ENCODE measurements around the gene COBL.

COBL gene

GRCh38 chr7:51140199-51141164, 176.1 kb downstream of the COBL start:
- no peak for DNase-seq

GRCh38 chr7:51139796-51140195, 176.8 kb downstream of the COBL start:
- no peak for DNase-seq

GRCh38 chr7:51138123-51139085, 178.2 kb downstream of the COBL start:
- no peak for DNase-seq

- DNase-seq: no peak
Measured at GRCh38 chr7:51135576-51135975, 181.0 kb downstream of the COBL start.

GRCh38 chr7:51134013-51134441, 182.6 kb downstream of the COBL start:
- no peak for DNase-seq

- DNase-seq: no peak
Measured at GRCh38 chr7:51132661-51133060, 183.9 kb downstream of the COBL start.

GRCh38 chr7:51129527-51130472, 186.8 kb downstream of the COBL start:
- no peak for DNase-seq

- DNase-seq: no peak
Measured at GRCh38 chr7:51128545-51129435, 187.8 kb downstream of the COBL start.

- DNase-seq: no peak
Measured at GRCh38 chr7:51127618-51127904, 189.0 kb downstream of the COBL start.

GRCh38 chr7:51126813-51127617, 189.6 kb downstream of the COBL start:
- no peak for DNase-seq

GRCh38 chr7:51126324-51126723, 190.3 kb downstream of the COBL start:
- DNase-seq: no peak

GRCh38 chr7:51124321-51124720, 192.3 kb downstream of the COBL start:
- DNase-seq: no peak

- DNase-seq: no peak
Measured at GRCh38 chr7:51123322-51124019, 193.1 kb downstream of the COBL start.

GRCh38 chr7:51121931-51122425, 194.6 kb downstream of the COBL start:
- DNase-seq: no peak

GRCh38 chr7:51121036-51121790, 195.4 kb downstream of the COBL start:
- DNase-seq: no peak

- DNase-seq: no peak
Measured at GRCh38 chr7:51118628-51119027, 198.0 kb downstream of the COBL start.

GRCh38 chr7:51114501-51114900, 202.1 kb downstream of the COBL start:
- DNase-seq: no peak

- DNase-seq: no peak
Measured at GRCh38 chr7:51113962-51114361, 202.6 kb downstream of the COBL start.

- no peak for DNase-seq
Measured at GRCh38 chr7:51113560-51113959, 203.0 kb downstream of the COBL start.

Data from SIG-M5 (cell line).